Hepatocyte (in vitro differentiated cells): ENCODE measurements around the gene YBX3. TPM values are rescaled to one million over a fixed set of nuclear protein-coding genes. Genes with fewer than 3 reads are reported as not detected.

Experiments used
- DNase-seq: peaks from one replicate; pipeline ENCODE4 v3.0.0-alpha.2; 2016; ENCODE audit warnings: low spot score
- H2AFZ ChIP-seq: fragments of 200-600 bp; sonication (generic); 2 replicates; pipeline ENCODE4 v1.6.0; 2016; ENCODE audit warnings: antibody characterized with exemption, mild to moderate bottlenecking
- H3K27ac ChIP-seq: fragments of 200-600 bp; sonication (generic); 2 replicates; pipeline ENCODE4 v1.5.1; 2016; ENCODE audit warnings: mild to moderate bottlenecking
- H3K27me3 ChIP-seq: fragments of 200-600 bp; sonication (generic); 2 replicates; pipeline ENCODE4 v1.6.1; 2016
- H3K36me3 ChIP-seq: fragments of 200-600 bp; sonication (generic); replicated peaks from 2 replicates; pipeline ENCODE4 v1.5.1; 2016; ENCODE audit warnings: low read depth; ENCODE audit not compliant: insufficient read depth
- H3K4me1 ChIP-seq: fragments of 200-600 bp; sonication (generic); 2 replicates; pipeline ENCODE4 v1.5.1; 2016; ENCODE audit warnings: mild to moderate bottlenecking, moderate library complexity; ENCODE audit not compliant: insufficient read depth
- H3K4me2 ChIP-seq: fragments of 200-600 bp; sonication (generic); 2 replicates; pipeline ENCODE4 v1.6.0; 2016
- H3K4me3 ChIP-seq: fragments of 200-600 bp; sonication (generic); 2 replicates; pipeline ENCODE4 v1.5.1; 2016; ENCODE audit warnings: mild to moderate bottlenecking
- H3K79me2 ChIP-seq: fragments of 200-600 bp; sonication (generic); 2 replicates; pipeline ENCODE4 v1.6.0; 2017; ENCODE audit warnings: mild to moderate bottlenecking
- H3K9me2 ChIP-seq: fragments of 200-600 bp; sonication (generic); replicated peaks from 2 replicates; pipeline ENCODE4 v1.6.0; 2017; ENCODE audit warnings: mild to moderate bottlenecking; ENCODE audit not compliant: insufficient read depth
- H3K9me3 ChIP-seq: fragments of 200-600 bp; sonication (generic); 2 replicates; pipeline ENCODE4 v1.5.1; 2016; ENCODE audit warnings: low read depth, mild to moderate bottlenecking
- H4K20me1 ChIP-seq: fragments of 200-600 bp; sonication (generic); 2 replicates; pipeline ENCODE4 v1.6.0; 2016; ENCODE audit warnings: mild to moderate bottlenecking; ENCODE audit not compliant: insufficient read depth, poor library complexity, severe bottlenecking
- CTCF ChIP-seq: fragments of 200-600 bp; sonication (generic); IDR thresholded peaks from 2 replicates; pipeline ENCODE4 v1.5.1; 2016; ENCODE audit warnings: antibody characterized with exemption, mild to moderate bottlenecking; ENCODE audit not compliant: poor library complexity
- EZH2 ChIP-seq: fragments of 200-600 bp; sonication (generic); IDR thresholded peaks from 2 replicates; pipeline ENCODE4 v1.6.1; 2016; ENCODE audit warnings: antibody characterized with exemption, mild to moderate bottlenecking, borderline replicate concordance
- EZH2phosphoT487 ChIP-seq: fragments of 200-600 bp; sonication (generic); IDR thresholded peaks from one replicate; pipeline ENCODE4 v1.6.1; 2018; ENCODE audit warnings: antibody characterized with exemption, mild to moderate bottlenecking, low read depth, moderate library complexity; ENCODE audit not compliant: unreplicated experiment, severe bottlenecking
- WGBS: methylation state at CpG from one replicate; pipeline ENCODE4 v1.1.6; 2016; ENCODE audit warnings: low lambda C conversion rate; ENCODE audit errors: missing lambda C conversion rate; 5-methylcytosine and 5-hydroxymethylcytosine counted together
- polyA plus RNA-seq: library from polyadenylated mRNA; unstranded; fragments of >200 nt; fragmentation: Nextera tagmentation; extraction: Ambion mirVana; gene quantifications from 2 replicates; pipeline ENCODE4 v1.2.1, GENCODE V29; 2016
- total RNA-seq: library from RNA; depleted of rRNA; stranded (reverse); fragments of >200 nt; gene quantifications from 2 replicates; pipeline ENCODE4 v1.2.3, GENCODE V29; 2014

The YBX3 gene
- total and polyA plus RNA-seq, 2 experiments from 2014 or later: 83.4 to 218 TPM

- Histone ChIP-seq H3K9me2 (no peaks in the 10 kb centered on the region), H3K4me1 (peaks cover 22% of the 10 kb centered on the region), H3K27me3 (no peaks in the 10 kb centered on the region), H3K79me2 (peaks cover 63% of the 10 kb centered on the region), H4K20me1 (peaks cover 21% of the 10 kb centered on the region), H2AFZ (no peak overlapping the region), H3K36me3 (no peaks in the 10 kb centered on the region), H3K4me2 (peak overlapping the region; percentile 88), H3K27ac (peak overlapping the region; percentile 78), H3K9me3 (no peaks in the 10 kb centered on the region), H3K4me3 (no peak overlapping the region)
- TF ChIP-seq CTCF (no peak), EZH2 (no peak), EZH2phosphoT487 (no peak)
- DNase-seq: no peak
- WGBS: 88% methylated on average over 4 of the region's 4 CpGs
These were observed 3.6 kb downstream of the YBX3 start for GRCh38 chr12:10719482-10719881.

GRCh38 chr12:10718279-10718821 lies 4.8 kb downstream of the YBX3 start:
- Histone ChIP-seq H3K79me2 (peaks cover 71% of the 10 kb centered on the region), H2AFZ (no peak overlapping the region), H3K4me2 (peak overlapping the region; percentile 88), H4K20me1 (peaks cover 21% of the 10 kb centered on the region), H3K27me3 (no peaks in the 10 kb centered on the region), H3K36me3 (no peaks in the 10 kb centered on the region), H3K9me3 (no peaks in the 10 kb centered on the region), H3K27ac (peak overlapping the region; percentile 78), H3K4me3 (no peak overlapping the region), H3K9me2 (no peaks in the 10 kb centered on the region), H3K4me1 (peaks cover 20% of the 10 kb centered on the region)
- peak; percentile 23 for DNase-seq
- no peak for TF ChIP-seq CTCF
- TF ChIP-seq EZH2: no peak
- no peak for TF ChIP-seq EZH2phosphoT487
- 32% methylated on average over 4 of the region's 4 CpGs for whole genome bisulfite sequencing

GRCh38 chr12:10717410-10717809 lies 5.7 kb downstream of the YBX3 start:
- Histone ChIP-seq H4K20me1 (peaks cover 21% of the 10 kb centered on the region), H2AFZ (no peak overlapping the region), H3K79me2 (peaks cover 73% of the 10 kb centered on the region), H3K27me3 (no peaks in the 10 kb centered on the region), H3K9me2 (no peaks in the 10 kb centered on the region), H3K27ac (peak overlapping the region; percentile 78), H3K9me3 (no peaks in the 10 kb centered on the region), H3K36me3 (no peaks in the 10 kb centered on the region), H3K4me3 (no peak overlapping the region), H3K4me1 (peaks cover 20% of the 10 kb centered on the region), H3K4me2 (peak overlapping the region; percentile 88)
- WGBS: 25% methylated on average over 2 of the region's 2 CpGs
- DNase-seq: no peak
- no peak for TF ChIP-seq CTCF
- TF ChIP-seq EZH2: no peak
